Upper lobe of right lung (tissue), 1 donor: Measurements from ENCODE around the gene BARHL2. TPM values are rescaled to one million over a fixed set of nuclear protein-coding genes. Genes with fewer than 3 reads are reported as not detected.

Experiments
- ATAC-seq: fragments of 200-7000 bp; cut with Tn5 transposase; one replicate; pipeline ENCODE4 v1.9.1; 2020; ENCODE audit warnings: mild to moderate bottlenecking, moderate library complexity
- DNase-seq: peaks from one replicate; pipeline ENCODE4 v3.0.0-alpha.2; 2020
- H3K27ac ChIP-seq: fragments of 200-600 bp; one replicate; pipeline ENCODE4 v1.8.0; 2022
- H3K27me3 ChIP-seq: fragments of 200-600 bp; one replicate; pipeline ENCODE4 v1.8.0; 2022; ENCODE audit warnings: mild to moderate bottlenecking
- H3K36me3 ChIP-seq: fragments of 200-600 bp; one replicate; pipeline ENCODE4 v1.8.0; 2022
- H3K4me1 ChIP-seq: fragments of 200-600 bp; one replicate; pipeline ENCODE4 v1.8.0; 2022
- H3K4me3 ChIP-seq: fragments of 200-600 bp; one replicate; pipeline ENCODE4 v1.8.0; 2022; ENCODE audit warnings: mild to moderate bottlenecking
- H3K9me3 ChIP-seq: fragments of 200-600 bp; one replicate; pipeline ENCODE4 v1.8.0; 2022
- intact Hi-C: fragments of 100-400 bp; cut with DNase I; formaldehyde crosslinking; loops from one replicate; pipeline ENCODE4 v1.11.0; 2022
- total RNA-seq: library from RNA; stranded (reverse); fragmentation: NEBNext Ultra II Directional; extraction: Animal tissue kit (Norgen Biotek cat#: 25700); gene quantifications from one replicate; pipeline ENCODE4 v1.2.1, GENCODE V29; 2021
- TF ChIP-seq, protein P1 (sequence below): fragments of 200-600 bp; IDR thresholded peaks from one replicate; pipeline ENCODE4 v1.8.0; 2022; ENCODE audit warnings: antibody characterized with exemption
- donor health status: DM: no; HTN: yes; CAD: no; lungs with severe emphysema.

Gene BARHL2
- total RNA-seq, 1 donor from 2014 or later: not detected

- H3K27me3 ChIP-seq: peaks cover 95% of the 10 kb centered on the region
- TF ChIP-seq, protein P1, sequence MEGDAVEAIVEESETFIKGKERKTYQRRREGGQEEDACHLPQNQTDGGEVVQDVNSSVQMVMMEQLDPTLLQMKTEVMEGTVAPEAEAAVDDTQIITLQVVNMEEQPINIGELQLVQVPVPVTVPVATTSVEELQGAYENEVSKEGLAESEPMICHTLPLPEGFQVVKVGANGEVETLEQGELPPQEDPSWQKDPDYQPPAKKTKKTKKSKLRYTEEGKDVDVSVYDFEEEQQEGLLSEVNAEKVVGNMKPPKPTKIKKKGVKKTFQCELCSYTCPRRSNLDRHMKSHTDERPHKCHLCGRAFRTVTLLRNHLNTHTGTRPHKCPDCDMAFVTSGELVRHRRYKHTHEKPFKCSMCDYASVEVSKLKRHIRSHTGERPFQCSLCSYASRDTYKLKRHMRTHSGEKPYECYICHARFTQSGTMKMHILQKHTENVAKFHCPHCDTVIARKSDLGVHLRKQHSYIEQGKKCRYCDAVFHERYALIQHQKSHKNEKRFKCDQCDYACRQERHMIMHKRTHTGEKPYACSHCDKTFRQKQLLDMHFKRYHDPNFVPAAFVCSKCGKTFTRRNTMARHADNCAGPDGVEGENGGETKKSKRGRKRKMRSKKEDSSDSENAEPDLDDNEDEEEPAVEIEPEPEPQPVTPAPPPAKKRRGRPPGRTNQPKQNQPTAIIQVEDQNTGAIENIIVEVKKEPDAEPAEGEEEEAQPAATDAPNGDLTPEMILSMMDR: no peak
- ATAC-seq (peak; percentile 80), DNase-seq (peak; percentile 76)
- H3K4me3 ChIP-seq: peak overlapping the region; percentile 28
- H3K36me3 ChIP-seq: no peaks in the 10 kb centered on the region
- peaks cover 16% of the 10 kb centered on the region for H3K4me1 ChIP-seq
- no peaks in the 10 kb centered on the region for H3K9me3 ChIP-seq
- intact Hi-C loops: no loop called here
- H3K27ac ChIP-seq: no peak overlapping the region
Observed at GRCh38 chr1:90706437-90707362, 10.4 kb downstream of the BARHL2 start.

- Histone ChIP-seq H3K36me3 (no peaks in the 10 kb centered on the region), H3K9me3 (no peaks in the 10 kb centered on the region), H3K27me3 (peaks cover 95% of the 10 kb centered on the region), H3K27ac (no peak overlapping the region), H3K4me1 (peaks cover 14% of the 10 kb centered on the region), H3K4me3 (no peak overlapping the region)
- no peak for ATAC-seq
- DNase-seq: no peak
- intact Hi-C loops: no loop called here
- TF ChIP-seq, protein P1: no peak
Observed at GRCh38 chr1:90705956-90706355, 11.1 kb downstream of the BARHL2 start.

DNA sequence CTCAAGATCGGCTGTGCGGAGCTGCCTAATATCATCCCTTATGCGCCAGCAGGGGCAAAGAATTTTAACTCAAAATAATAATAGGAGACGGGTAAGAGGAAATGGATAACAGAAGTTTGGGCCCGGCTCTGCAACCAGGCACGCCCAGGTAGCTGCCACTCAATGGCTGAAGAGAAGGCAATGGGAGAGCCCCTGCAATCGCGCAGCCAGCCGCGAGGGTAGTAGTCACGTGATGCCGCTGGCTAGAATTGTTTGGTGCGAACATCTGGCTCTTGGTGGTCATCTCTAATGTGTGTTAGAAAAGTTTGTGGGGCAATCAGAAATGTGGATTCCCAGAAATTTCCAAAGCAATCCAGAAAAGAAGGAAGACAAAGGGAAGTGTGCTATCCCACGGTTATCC lies 12.3 kb downstream of the BARHL2 start:
- TF ChIP-seq, protein P1: no peak
- Histone ChIP-seq H3K27ac (no peak overlapping the region), H3K4me3 (no peak overlapping the region), H3K27me3 (peaks cover 88% of the 10 kb centered on the region), H3K36me3 (no peaks in the 10 kb centered on the region), H3K4me1 (peaks cover 12% of the 10 kb centered on the region), H3K9me3 (no peaks in the 10 kb centered on the region)
- no peak for ATAC-seq
- intact Hi-C loops: no loop called here
- no peak for DNase-seq

- intact Hi-C loops: no loop called here
- TF ChIP-seq, protein P1: no peak
- ATAC-seq: no peak
Observed at GRCh38 chr1:90694846-90695245, 22.3 kb downstream of the BARHL2 start.

DNA sequence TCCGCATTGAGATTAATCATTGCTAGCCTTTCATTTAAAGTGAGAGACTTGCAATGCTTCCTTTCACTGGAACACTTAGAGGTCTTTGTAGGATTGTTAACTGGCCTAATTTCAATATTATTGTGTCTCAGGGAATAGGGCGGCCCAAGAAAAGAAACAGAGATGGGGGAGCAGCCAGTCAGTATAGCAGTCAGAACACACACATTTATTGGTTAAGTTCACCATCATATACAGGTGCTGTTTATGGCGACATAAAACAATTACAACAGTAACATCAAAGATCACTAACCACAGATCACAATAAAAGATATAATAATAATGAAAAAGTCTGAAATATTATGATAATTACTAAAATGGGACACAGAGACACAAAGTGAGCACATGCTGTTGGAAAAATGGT lies 29.4 kb downstream of the BARHL2 start:
- intact Hi-C loops: no loop called here
- Histone ChIP-seq H3K27me3 (peaks cover 10% of the 10 kb centered on the region), H3K27ac (no peak overlapping the region), H3K4me3 (no peak overlapping the region), H3K36me3 (no peaks in the 10 kb centered on the region), H3K9me3 (no peaks in the 10 kb centered on the region), H3K4me1 (no peaks in the 10 kb centered on the region)
- TF ChIP-seq, protein P1: no peak
- ATAC-seq (no peak), DNase-seq (no peak)

More at GRCh38 chr1:90694846-90695245, 22.3 kb downstream of the BARHL2 start:
- H3K9me3 ChIP-seq: no peaks in the 10 kb centered on the region
- H3K27ac ChIP-seq: no peak overlapping the region
- no peaks in the 10 kb centered on the region for H3K4me1 ChIP-seq
- DNase-seq: no peak
- peaks cover 32% of the 10 kb centered on the region for H3K27me3 ChIP-seq
- no peak overlapping the region for H3K4me3 ChIP-seq
- no peaks in the 10 kb centered on the region for H3K36me3 ChIP-seq
